GM23338 (cell line): ENCODE measurements around the gene RNF213.

ENCODE experiments used
- EZH2 ChIP-seq: fragments of 200-600 bp; sonication (generic); IDR thresholded peaks from one replicate; pipeline ENCODE4 v1.8.0; 2017; ENCODE audit warnings: antibody characterized with exemption, mild to moderate bottlenecking, low read depth; ENCODE audit not compliant: unreplicated experiment
- EZH2phosphoT487 ChIP-seq: fragments of 200-600 bp; sonication (generic); IDR thresholded peaks from one replicate; pipeline ENCODE4 v1.8.1; 2018; ENCODE audit warnings: antibody characterized with exemption; ENCODE audit not compliant: unreplicated experiment
- POLR2AphosphoS5 ChIP-seq: IDR thresholded peaks from 2 replicates; pipeline ENCODE4 v1.6.1; 2016; ENCODE audit warnings: antibody characterized with exemption, low read depth
- REST ChIP-seq: IDR thresholded peaks from one replicate; pipeline ENCODE4 v1.6.1; 2018; ENCODE audit warnings: antibody characterized with exemption; ENCODE audit not compliant: unreplicated experiment
- ZNF114 ChIP-seq: fragments of 250-450 bp; sonication (Bioruptor Pico); IDR thresholded peaks from 2 replicates; pipeline ENCODE4 v1.5.0; 2020; ENCODE audit warnings: mild to moderate bottlenecking, moderate library complexity
- TF ChIP-seq, protein P1 (sequence below): IDR thresholded peaks from 2 replicates; pipeline ENCODE4 v1.6.1; 2016; ENCODE audit warnings: antibody characterized with exemption
- TF ChIP-seq, protein P2 (sequence below), 2 experiments: fragments of 200-600 bp in 1 of 2; sonication (generic) in 1 of 2; conservative IDR thresholded peaks; 2 replicates each; pipeline versions ENCODE4 v1.5.1 to v1.6.1; 2016 to 2017; ENCODE audit warnings: antibody characterized with exemption in 2 of 2, low read depth in 2 of 2, mild to moderate bottlenecking in 2 of 2, moderate library complexity in 1 of 2

DNA sequence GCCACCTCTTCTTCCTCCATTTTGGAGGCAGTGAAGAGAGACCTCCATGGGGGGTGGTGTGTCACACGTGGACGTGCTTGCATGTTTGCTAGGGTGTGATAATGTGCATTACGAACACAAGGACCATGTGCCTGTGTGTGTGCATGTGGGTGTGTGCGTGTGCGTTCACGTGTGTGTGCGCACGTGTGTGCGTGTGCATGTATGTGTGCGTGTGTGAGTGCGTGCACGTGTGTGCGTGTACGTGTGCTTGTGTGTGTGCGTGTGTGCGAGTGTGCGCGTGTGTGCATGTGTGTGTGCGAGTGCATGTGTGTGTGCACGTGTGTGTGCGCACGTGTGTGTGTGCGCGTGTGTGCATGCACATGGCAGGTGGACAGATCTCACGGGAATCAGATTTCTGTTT lies 29.5 kb downstream of the RNF213 start:
- no peak for TF ChIP-seq EZH2phosphoT487
- TF ChIP-seq, protein P1, sequence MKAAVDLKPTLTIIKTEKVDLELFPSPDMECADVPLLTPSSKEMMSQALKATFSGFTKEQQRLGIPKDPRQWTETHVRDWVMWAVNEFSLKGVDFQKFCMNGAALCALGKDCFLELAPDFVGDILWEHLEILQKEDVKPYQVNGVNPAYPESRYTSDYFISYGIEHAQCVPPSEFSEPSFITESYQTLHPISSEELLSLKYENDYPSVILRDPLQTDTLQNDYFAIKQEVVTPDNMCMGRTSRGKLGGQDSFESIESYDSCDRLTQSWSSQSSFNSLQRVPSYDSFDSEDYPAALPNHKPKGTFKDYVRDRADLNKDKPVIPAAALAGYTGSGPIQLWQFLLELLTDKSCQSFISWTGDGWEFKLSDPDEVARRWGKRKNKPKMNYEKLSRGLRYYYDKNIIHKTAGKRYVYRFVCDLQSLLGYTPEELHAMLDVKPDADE: no peak
- no peak for TF ChIP-seq POLR2AphosphoS5
- TF ChIP-seq, protein P2, sequence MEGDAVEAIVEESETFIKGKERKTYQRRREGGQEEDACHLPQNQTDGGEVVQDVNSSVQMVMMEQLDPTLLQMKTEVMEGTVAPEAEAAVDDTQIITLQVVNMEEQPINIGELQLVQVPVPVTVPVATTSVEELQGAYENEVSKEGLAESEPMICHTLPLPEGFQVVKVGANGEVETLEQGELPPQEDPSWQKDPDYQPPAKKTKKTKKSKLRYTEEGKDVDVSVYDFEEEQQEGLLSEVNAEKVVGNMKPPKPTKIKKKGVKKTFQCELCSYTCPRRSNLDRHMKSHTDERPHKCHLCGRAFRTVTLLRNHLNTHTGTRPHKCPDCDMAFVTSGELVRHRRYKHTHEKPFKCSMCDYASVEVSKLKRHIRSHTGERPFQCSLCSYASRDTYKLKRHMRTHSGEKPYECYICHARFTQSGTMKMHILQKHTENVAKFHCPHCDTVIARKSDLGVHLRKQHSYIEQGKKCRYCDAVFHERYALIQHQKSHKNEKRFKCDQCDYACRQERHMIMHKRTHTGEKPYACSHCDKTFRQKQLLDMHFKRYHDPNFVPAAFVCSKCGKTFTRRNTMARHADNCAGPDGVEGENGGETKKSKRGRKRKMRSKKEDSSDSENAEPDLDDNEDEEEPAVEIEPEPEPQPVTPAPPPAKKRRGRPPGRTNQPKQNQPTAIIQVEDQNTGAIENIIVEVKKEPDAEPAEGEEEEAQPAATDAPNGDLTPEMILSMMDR (conservative IDR thresholded peaks at IDR 0.05; ENCODE audit: low read depth in 2 of 2): no peak
- TF ChIP-seq EZH2: no peak
- no peak for TF ChIP-seq REST
- no peak for TF ChIP-seq ZNF114 (CRISPR knock-in tag)
